PFSK-1 (cell line): ENCODE data around the gene RPS6KA2.

Source experiments
- FOXP2 ChIP-seq: optimal IDR thresholded peaks from 2 replicates; pipeline ENCODE3; 2011; ENCODE audit warnings: borderline replicate concordance, control low read depth, inconsistent platforms; ENCODE audit not compliant: insufficient read depth; ENCODE audit errors: extremely low read length, extremely low read depth
- POLR2AphosphoS5 ChIP-seq: IDR thresholded peaks from 2 replicates; pipeline ENCODE4 v1.6.1; 2012; ENCODE audit warnings: low read depth, mild to moderate bottlenecking, control low read depth, low read length, moderate library complexity
- REST ChIP-seq, 2 experiments: IDR thresholded peaks; 2 replicates each; pipeline versions ENCODE4 v1.6.1 to v1.8.0; 2011 to 2012; ENCODE audit warnings: low read depth in 2 of 2, low read length in 2 of 2, control low read depth in 1 of 2, inconsistent platforms in 1 of 2, mild to moderate bottlenecking in 1 of 2, moderate library complexity in 1 of 2; ENCODE audit not compliant: insufficient read depth in 1 of 2
- SIN3A ChIP-seq: IDR thresholded peaks from 2 replicates; pipeline ENCODE4 v1.6.1; 2012; ENCODE audit warnings: mild to moderate bottlenecking, low read length, moderate library complexity, borderline replicate concordance; ENCODE audit not compliant: insufficient read depth
- TAF1 ChIP-seq: IDR thresholded peaks from 2 replicates; pipeline ENCODE4 v1.6.1; 2012; ENCODE audit warnings: low read length, control low read depth, borderline replicate concordance; ENCODE audit not compliant: insufficient read depth

The RPS6KA2 gene

GRCh38 chr6:166591961-166592520 is 35.0 kb downstream of the RPS6KA2 start:
- no peak for TF ChIP-seq FOXP2
- TF ChIP-seq REST (IDR thresholded peaks at IDR 0.05; ENCODE audit: insufficient read depth in 1 of 2, low read depth in 2 of 2, low read length in 2 of 2) = no peak
- no peak for TF ChIP-seq TAF1
- TF ChIP-seq SIN3A = no peak
- TF ChIP-seq POLR2AphosphoS5 = no peak

GRCh38 chr6:166591026-166591425 is 36.0 kb downstream of the RPS6KA2 start:
- TF ChIP-seq SIN3A (no peak), FOXP2 (no peak), TAF1 (no peak), POLR2AphosphoS5 (no peak), REST (IDR thresholded peaks at IDR 0.05; ENCODE audit: insufficient read depth in 1 of 2, low read depth in 2 of 2, low read length in 2 of 2) (no peak)

GRCh38 chr6:166589786-166590574 is 37.1 kb downstream of the RPS6KA2 start:
- no peak for TF ChIP-seq TAF1
- no peak for TF ChIP-seq REST (IDR thresholded peaks at IDR 0.05; ENCODE audit: insufficient read depth in 1 of 2, low read depth in 2 of 2, low read length in 2 of 2)
- no peak for TF ChIP-seq POLR2AphosphoS5
- no peak for TF ChIP-seq FOXP2
- TF ChIP-seq SIN3A = no peak

GRCh38 chr6:166589337-166589731 is 37.7 kb downstream of the RPS6KA2 start:
- TF ChIP-seq POLR2AphosphoS5 (no peak), TAF1 (no peak), REST (IDR thresholded peaks at IDR 0.05; ENCODE audit: insufficient read depth in 1 of 2, low read depth in 2 of 2, low read length in 2 of 2) (no peak), SIN3A (no peak), FOXP2 (no peak)
